ENCODE results near the gene PTTG1IP2.

DNA sequence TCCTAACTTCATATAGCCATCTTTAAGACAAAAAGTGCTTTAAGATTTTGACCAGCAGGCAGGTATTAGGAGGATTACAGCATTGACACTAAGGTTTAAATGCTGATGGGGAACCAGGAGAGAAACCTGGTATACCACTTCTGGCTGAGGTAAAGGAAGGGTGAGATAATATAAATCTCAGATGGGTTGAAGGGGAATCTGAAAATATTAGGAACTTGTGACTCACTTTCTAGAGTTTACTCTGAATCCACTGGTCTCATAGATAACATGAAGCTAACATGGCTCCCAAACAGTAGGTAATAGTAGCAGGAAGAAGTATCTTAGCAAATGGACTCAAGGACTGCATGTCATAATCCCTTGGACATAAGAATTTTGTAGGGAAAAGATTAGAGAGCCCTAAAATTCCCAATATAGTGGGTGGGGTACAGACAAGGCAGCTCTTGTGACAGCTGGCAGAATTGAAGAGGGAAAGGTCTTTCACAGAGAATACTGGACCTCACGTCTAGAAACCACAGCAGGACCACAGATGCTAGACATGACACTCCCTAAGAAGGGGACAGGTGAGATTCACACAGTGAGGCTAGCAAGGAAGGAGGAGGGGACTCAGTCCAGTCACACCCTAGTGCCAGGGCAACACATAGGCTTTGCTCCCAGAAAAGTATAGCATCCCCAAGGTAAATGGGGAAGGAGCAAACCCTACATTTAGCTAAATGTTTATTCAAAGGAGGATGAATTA is 3.5 kb downstream of the PTTG1IP2 start:
- TF ChIP-seq, protein P1, sequence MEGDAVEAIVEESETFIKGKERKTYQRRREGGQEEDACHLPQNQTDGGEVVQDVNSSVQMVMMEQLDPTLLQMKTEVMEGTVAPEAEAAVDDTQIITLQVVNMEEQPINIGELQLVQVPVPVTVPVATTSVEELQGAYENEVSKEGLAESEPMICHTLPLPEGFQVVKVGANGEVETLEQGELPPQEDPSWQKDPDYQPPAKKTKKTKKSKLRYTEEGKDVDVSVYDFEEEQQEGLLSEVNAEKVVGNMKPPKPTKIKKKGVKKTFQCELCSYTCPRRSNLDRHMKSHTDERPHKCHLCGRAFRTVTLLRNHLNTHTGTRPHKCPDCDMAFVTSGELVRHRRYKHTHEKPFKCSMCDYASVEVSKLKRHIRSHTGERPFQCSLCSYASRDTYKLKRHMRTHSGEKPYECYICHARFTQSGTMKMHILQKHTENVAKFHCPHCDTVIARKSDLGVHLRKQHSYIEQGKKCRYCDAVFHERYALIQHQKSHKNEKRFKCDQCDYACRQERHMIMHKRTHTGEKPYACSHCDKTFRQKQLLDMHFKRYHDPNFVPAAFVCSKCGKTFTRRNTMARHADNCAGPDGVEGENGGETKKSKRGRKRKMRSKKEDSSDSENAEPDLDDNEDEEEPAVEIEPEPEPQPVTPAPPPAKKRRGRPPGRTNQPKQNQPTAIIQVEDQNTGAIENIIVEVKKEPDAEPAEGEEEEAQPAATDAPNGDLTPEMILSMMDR (IDR thresholded peaks at IDR 0.05) = no peak
- TF ChIP-seq POLR2A (IDR thresholded peaks at IDR 0.05) = no peak
